Skeletal muscle satellite cell (primary cell): ENCODE measurements around the gene ASPSCR1.

Experiments
- H3K27me3 ChIP-seq: 2 replicates; pipeline ENCODE4 v1.7.0; 2013; ENCODE audit warnings: low read length; ENCODE audit not compliant: control insufficient read depth, insufficient read depth
- H3K36me3 ChIP-seq: 2 replicates; pipeline ENCODE4 v1.7.0; 2013; ENCODE audit warnings: mild to moderate bottlenecking, control low read depth, low read length; ENCODE audit not compliant: insufficient read depth
- H3K4me1 ChIP-seq: 2 replicates; pipeline ENCODE4 v1.7.0; 2013; ENCODE audit warnings: low read length; ENCODE audit not compliant: control insufficient read depth, insufficient read depth
- H3K4me2 ChIP-seq: 2 replicates; pipeline ENCODE4 v1.7.0; 2013; ENCODE audit warnings: mild to moderate bottlenecking, low read length
- H3K4me3 ChIP-seq: 2 replicates; pipeline ENCODE4 v1.7.0; 2013; ENCODE audit warnings: low read length
- H3K9ac ChIP-seq: 2 replicates; pipeline ENCODE4 v1.7.0; 2013; ENCODE audit warnings: mild to moderate bottlenecking, low read depth, low read length, moderate library complexity
- H3K9me3 ChIP-seq: replicated peaks from 2 replicates; pipeline ENCODE4 v1.7.0; 2013; ENCODE audit warnings: mild to moderate bottlenecking, control low read depth, low read length

ASPSCR1 gene

DNA sequence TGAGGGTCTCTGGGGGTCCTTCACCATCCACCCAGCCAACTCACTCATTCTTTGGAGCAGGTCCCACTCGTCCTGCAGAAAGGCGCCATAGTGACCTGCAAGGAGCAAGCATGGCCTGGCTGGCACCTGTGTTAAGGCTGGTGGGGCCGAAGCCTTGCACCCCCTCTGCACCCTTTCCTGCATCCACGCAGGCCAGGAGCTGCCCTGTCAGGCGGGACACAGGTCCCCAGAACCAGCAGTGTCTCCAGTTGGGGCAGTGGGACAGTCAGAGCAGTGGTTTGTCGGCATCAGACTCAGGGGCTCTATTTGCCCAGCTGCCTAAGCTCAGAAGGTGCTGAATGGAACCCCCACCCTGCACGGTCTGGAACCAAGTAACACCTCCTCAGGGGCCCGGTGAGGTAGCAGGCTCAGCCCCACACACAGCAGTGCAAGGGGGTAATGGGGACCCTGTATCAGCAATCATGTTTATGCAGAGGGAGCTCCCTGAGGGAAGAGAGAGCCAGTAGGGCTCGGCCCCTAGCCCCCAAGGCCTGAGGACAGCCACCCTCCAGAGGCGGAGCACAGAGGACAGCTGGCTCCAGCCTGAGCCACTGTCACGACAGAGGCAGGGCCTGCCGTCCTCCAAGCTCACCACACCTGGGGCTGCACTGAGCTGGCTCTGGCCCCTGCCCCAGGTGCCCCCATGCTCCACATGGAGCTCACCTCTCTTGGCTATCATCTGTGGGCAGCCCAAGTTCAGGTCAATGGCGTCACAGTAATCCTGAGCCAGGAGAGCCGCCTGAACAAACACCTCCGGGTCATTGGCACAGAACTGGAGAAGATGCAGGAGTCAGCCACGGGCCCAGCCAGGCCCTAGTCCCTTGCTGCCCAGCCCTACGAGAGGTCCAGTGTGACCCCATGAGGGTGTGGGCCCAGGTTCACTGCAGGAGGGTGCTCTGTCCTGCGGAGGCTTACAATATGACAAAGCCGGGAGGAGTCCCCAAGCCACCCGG, 86.3 kb downstream of the ASPSCR1 start:
- Histone ChIP-seq H3K36me3 (peaks cover 35% of the 10 kb centered on the region), H3K4me2 (peak overlapping the region; percentile 100), H3K4me1 (peaks cover 21% of the 10 kb centered on the region), H3K4me3 (peak overlapping the region; percentile 87), H3K27me3 (no peaks in the 10 kb centered on the region), H3K9ac (peak overlapping the region; percentile 97), H3K9me3 (no peaks in the 10 kb centered on the region)

- Histone ChIP-seq H3K9ac (peak overlapping the region; percentile 97), H3K4me1 (peaks cover 21% of the 10 kb centered on the region), H3K4me2 (peak overlapping the region; percentile 100), H3K36me3 (peaks cover 26% of the 10 kb centered on the region), H3K9me3 (no peaks in the 10 kb centered on the region), H3K4me3 (peak overlapping the region; percentile 87), H3K27me3 (no peaks in the 10 kb centered on the region)
These were observed 87.2 kb downstream of the ASPSCR1 start for GRCh38 chr17:82064433-82065192.

DNA sequence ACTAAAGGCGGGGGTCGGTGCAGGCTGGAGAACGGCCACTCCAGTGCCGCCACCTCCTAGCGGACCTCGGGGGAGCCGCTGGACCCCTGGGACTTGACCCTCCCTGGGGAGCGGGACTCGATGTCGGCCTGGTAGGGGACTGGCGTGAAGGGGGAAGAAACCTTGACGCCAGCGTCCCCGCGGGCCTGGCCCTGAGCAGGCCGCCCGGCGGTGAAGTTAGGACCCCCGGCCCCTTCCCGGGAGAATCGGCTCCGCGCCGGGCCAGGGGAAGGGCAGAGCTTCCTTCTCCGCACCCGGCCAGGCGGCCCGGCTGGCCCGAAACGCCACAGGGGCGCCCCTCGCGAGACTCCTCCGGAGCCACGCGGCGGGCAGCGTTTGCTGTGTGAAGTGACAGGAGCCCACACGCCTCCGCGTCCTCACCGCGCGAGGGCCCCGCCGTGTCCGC, 87.8 kb downstream of the ASPSCR1 start:
- Histone ChIP-seq H3K4me1 (peaks cover 21% of the 10 kb centered on the region), H3K4me2 (peak overlapping the region; percentile 100), H3K27me3 (no peaks in the 10 kb centered on the region), H3K9ac (peak overlapping the region; percentile 97), H3K9me3 (no peaks in the 10 kb centered on the region), H3K4me3 (peak overlapping the region; percentile 87), H3K36me3 (peaks cover 20% of the 10 kb centered on the region)

- Histone ChIP-seq H3K27me3 (no peaks in the 10 kb centered on the region), H3K4me3 (peak within 1 kb of the TSS; percentile 87), H3K4me1 (peaks cover 21% of the 10 kb centered on the region), H3K36me3 (peaks cover 15% of the 10 kb centered on the region), H3K4me2 (peak within 1 kb of the TSS; percentile 100), H3K9ac (peak within 1 kb of the TSS; percentile 97), H3K9me3 (no peaks in the 10 kb centered on the region)
These were observed 88.3 kb downstream of the ASPSCR1 start, which contains the start of gene DUS1L for GRCh38 chr17:82065638-82066303. Gene DUS1L, minus strand, starts transcription at chr17:82065804. Its CDS starts 745 bp downstream, at chr17:82065059.
